Fibroblast of skin of right quadriceps (primary cell): ENCODE data around the gene NBPF9.
"Not testable (repeated sequence)": the region's sequence is repeated elsewhere in the genome, so short reads cannot be mapped to it uniquely, and the experiment has no call there.

ENCODE experiments used
- DNase-seq: peaks from one replicate; pipeline ENCODE4 v3.0.0-alpha.2; 2013

Gene NBPF9

DNA sequence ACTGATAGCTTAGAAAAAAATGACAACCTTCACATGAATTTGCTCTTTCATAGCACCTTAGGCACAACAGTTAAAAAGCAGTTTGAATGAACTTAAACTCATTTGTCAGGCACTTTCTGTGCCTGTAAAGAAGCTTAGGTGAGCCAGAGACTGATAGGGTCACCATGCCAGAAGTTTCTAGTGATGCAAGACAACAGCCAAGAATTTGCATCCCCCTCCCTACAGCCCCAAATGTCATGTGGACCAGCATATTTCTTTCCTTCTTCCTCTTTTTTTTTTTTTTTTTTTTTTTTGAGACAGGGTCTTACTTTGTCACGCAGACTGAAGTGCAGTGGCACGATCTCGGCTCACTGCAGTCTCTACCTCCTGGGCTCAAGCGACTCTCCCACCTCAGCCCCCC, 89.8 kb downstream of the NBPF9 start:
- DNase-seq, result not testable (repeated sequence)

DNA sequence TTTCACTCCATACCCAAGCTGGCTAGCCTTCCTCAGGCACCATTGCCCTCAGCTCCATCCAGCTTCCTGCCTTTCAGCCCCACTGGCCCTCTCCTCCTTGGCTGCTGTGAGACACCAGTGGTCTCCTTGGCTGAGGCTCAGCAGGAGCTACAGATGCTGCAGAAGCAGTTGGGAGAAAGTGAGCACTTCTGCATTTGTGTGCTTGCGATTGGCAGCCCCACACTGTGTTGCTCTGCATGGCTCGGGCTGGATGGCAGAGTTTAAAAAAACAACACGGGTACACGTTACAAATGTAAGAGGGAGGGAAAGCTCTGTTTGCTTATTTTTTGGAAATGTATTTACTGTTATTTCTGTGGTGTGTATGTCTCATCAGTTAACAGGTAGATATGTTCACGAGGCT, 90.8 kb downstream of the NBPF9 start:
- not testable (repeated sequence) for DNase-seq

DNA sequence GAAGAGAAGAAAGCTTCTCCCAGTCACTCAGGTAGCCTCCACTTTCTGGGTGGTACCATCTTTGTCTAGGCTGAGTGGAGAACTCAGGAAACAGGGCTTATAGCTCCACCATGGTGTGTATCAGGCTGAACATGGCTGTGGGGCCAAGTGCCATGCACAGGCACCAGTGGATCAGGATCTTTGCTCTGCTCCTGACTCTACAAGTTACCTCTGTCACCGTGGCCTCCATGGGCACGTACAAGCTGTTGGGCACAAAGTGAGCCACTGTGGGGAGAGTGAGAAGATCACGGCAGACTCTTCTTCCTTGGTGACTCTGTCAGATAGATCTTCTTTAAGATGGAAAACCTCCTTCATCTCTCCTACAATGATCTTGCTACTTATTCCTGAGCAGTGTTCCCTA, 93.6 kb downstream of the NBPF9 start:
- not testable (repeated sequence) for DNase-seq

DNA sequence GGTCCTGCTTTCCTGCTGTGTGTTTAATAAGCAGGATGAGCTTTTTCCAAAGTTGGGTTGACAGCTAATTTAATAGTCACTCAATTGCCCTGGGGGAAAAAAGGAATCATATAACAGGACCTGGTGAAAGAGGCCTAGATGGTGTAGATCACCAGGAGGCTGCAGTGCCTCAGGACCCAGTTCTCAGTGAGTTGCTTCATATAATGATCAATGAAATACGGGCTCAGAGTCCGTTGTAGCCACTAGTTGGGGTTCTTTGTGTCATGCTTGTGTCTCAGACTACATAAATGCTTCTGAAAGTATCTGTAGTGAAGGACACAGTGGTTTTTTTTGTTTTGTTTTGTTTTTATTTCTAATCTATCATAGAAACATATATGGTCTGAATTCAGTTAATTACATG, 94.6 kb downstream of the NBPF9 start:
- DNase-seq, result not testable (repeated sequence)

DNA sequence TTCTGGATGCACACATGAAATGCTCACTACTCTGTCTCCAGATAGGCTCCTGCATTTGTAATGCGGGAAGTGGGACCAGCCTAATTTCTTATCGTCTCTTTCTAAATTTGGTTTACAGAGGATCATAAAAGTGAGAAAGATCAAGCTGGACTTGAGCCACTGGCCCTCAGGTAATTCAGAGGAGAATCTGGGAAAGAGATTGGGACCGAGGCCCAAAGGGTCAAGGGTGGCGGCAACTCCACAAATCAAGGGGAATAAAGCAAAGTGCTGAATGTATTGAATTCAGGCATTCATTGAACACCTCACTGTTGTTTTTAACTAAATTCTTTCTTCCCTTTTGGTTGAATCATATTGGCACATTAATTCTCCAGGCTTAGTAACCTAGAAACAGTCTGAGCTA, 95.0 kb downstream of the NBPF9 start:
- not testable (repeated sequence) for DNase-seq
